RWPE2 (cell line): ENCODE results near the gene UGT3A1.
"Not testable (repeated sequence)": the region's sequence is repeated elsewhere in the genome, so short reads cannot be mapped to it uniquely, and the experiment has no call there.

Experiments used
- ATAC-seq: fragments of 200-7000 bp; cut with Tn5 transposase; 3 replicates; pipeline ENCODE4 v1.9.1; 2021; ENCODE audit warnings: low read depth
- DNase-seq: peaks from one replicate; pipeline ENCODE4 v3.0.0-alpha.2; 2020; ENCODE audit warnings: low spot score
- H3K27ac ChIP-seq: fragments of 450-650 bp; 2 replicates; pipeline ENCODE4 v1.5.1; 2017; ENCODE audit warnings: mild to moderate bottlenecking; ENCODE audit not compliant: poor library complexity, severe bottlenecking
- H3K27me3 ChIP-seq: fragments of 250-450 bp; sonication (Bioruptor Pico); 2 replicates; pipeline ENCODE4 v1.5.1; 2021; ENCODE audit warnings: mild to moderate bottlenecking, moderate library complexity; ENCODE audit not compliant: insufficient read depth, poor library complexity, severe bottlenecking
- H3K36me3 ChIP-seq: fragments of 250-450 bp; sonication (Bioruptor Pico); 2 replicates; pipeline ENCODE4 v1.5.1; 2020; ENCODE audit warnings: low read depth, mild to moderate bottlenecking, moderate library complexity
- H3K4me1 ChIP-seq: fragments of 250-450 bp; sonication (Bioruptor Pico); 2 replicates; pipeline ENCODE4 v1.5.1; 2021; ENCODE audit warnings: mild to moderate bottlenecking, moderate library complexity; ENCODE audit not compliant: insufficient read depth, poor library complexity, severe bottlenecking
- H3K4me3 ChIP-seq: fragments of 250-450 bp; sonication (Bioruptor Pico); 2 replicates; pipeline ENCODE4 v1.5.1; 2021; ENCODE audit warnings: mild to moderate bottlenecking, moderate library complexity; ENCODE audit not compliant: severe bottlenecking
- H3K9me3 ChIP-seq: fragments of 250-450 bp; sonication (Bioruptor Pico); 2 replicates; pipeline ENCODE4 v1.5.1; 2021; ENCODE audit warnings: mild to moderate bottlenecking, moderate library complexity; ENCODE audit not compliant: severe bottlenecking
- TF ChIP-seq, protein P1 (sequence below): fragments of 450-650 bp; IDR thresholded peaks from one replicate; pipeline ENCODE4 v1.5.1; 2017; ENCODE audit warnings: mild to moderate bottlenecking, moderate library complexity; ENCODE audit not compliant: poor library complexity, severe bottlenecking

Gene UGT3A1

DNA sequence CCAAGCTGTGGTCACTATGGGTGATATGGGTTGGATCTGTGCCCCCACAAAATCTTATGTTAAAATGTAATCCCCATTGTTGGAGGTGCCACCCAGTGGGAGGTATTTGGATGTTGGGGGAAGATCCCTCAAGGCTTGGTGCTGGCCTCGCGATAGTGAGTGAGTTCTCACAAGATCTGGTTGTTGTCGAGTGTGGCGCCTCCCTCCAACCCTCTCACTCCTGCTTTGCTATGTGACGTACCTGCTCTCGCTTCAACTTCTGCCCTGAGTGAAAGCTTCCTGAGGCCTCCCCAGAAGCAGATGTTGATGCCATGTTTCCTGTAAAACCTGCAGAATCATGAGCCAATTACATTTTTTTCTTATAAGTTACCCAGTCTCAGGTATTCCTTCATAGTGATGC is 40.0 kb upstream of the UGT3A1 start:
- no peaks in the 10 kb centered on the region for H3K36me3 ChIP-seq
- no peak overlapping the region for H3K4me3 ChIP-seq
- ATAC-seq (no peak), DNase-seq (no peak)
- TF ChIP-seq, protein P1, sequence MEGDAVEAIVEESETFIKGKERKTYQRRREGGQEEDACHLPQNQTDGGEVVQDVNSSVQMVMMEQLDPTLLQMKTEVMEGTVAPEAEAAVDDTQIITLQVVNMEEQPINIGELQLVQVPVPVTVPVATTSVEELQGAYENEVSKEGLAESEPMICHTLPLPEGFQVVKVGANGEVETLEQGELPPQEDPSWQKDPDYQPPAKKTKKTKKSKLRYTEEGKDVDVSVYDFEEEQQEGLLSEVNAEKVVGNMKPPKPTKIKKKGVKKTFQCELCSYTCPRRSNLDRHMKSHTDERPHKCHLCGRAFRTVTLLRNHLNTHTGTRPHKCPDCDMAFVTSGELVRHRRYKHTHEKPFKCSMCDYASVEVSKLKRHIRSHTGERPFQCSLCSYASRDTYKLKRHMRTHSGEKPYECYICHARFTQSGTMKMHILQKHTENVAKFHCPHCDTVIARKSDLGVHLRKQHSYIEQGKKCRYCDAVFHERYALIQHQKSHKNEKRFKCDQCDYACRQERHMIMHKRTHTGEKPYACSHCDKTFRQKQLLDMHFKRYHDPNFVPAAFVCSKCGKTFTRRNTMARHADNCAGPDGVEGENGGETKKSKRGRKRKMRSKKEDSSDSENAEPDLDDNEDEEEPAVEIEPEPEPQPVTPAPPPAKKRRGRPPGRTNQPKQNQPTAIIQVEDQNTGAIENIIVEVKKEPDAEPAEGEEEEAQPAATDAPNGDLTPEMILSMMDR, result no peak
- H3K4me1 ChIP-seq, result no peaks in the 10 kb centered on the region
- H3K27ac ChIP-seq, result no peak overlapping the region
- H3K9me3 ChIP-seq, result peaks cover 2% of the 10 kb centered on the region
- no peaks in the 10 kb centered on the region for H3K27me3 ChIP-seq

DNA sequence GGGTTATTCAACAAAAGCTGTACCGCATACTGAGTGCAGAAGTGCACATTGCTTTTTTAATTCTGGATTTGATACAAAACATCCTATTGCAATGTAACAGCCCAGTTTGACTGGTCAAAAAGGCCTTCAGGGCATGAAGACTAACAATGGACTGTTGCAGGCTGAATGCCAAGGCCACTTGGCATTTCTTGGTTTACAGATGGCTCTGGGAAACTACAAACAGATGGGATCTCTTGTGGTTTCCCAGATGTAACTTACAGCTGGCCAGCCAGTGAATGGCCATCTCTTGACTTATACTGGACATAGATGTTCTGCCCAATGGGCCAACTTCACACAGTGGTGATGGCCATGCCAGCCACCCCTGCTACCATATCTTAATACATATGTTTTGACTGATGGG is 38.7 kb upstream of the UGT3A1 start:
- no peak for ATAC-seq
- Histone ChIP-seq H3K36me3 (no peaks in the 10 kb centered on the region), H3K9me3 (no peaks in the 10 kb centered on the region), H3K27ac (no peak overlapping the region), H3K4me3 (no peak overlapping the region), H3K4me1 (no peaks in the 10 kb centered on the region), H3K27me3 (peaks cover 1% of the 10 kb centered on the region)
- DNase-seq, result no peak
- TF ChIP-seq, protein P1, result no peak

DNA sequence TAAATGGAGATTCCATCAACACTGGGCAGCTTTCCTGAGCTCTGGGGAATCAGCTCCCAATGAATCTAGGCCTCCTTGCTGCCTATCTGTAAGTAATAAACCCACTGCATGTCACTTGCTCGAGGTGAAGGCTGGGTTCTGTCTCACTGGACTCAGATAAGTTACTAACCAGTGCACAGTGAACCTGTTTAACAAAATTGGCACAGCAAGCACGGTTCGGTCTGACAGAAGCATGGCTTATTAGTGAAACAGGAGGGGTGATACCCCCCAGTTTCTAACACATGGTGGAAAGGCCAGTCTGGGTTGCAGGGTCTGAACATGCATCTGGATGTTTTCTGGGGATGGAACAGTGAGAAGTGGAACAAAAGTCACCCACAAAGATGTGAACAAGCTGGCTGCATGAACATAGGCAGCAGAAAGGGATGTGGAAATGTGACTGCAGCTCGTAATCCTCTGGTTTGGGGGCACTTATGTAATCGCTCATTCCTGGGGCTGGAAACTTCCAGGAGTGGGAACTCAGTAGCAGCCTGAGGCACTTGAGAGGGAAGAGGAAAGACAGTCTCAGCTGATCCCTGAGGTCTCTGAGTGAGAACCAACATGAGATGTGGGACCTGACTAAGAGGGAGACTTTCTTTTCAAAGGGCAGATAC is 37.8 kb upstream of the UGT3A1 start:
- TF ChIP-seq, protein P1, result no peak
- no peaks in the 10 kb centered on the region for H3K4me1 ChIP-seq
- H3K9me3 ChIP-seq, result no peaks in the 10 kb centered on the region
- H3K4me3 ChIP-seq, result no peak overlapping the region
- H3K36me3 ChIP-seq, result no peaks in the 10 kb centered on the region
- ATAC-seq (no peak), DNase-seq (no peak)
- no peak overlapping the region for H3K27ac ChIP-seq
- H3K27me3 ChIP-seq, result peaks cover 11% of the 10 kb centered on the region

DNA sequence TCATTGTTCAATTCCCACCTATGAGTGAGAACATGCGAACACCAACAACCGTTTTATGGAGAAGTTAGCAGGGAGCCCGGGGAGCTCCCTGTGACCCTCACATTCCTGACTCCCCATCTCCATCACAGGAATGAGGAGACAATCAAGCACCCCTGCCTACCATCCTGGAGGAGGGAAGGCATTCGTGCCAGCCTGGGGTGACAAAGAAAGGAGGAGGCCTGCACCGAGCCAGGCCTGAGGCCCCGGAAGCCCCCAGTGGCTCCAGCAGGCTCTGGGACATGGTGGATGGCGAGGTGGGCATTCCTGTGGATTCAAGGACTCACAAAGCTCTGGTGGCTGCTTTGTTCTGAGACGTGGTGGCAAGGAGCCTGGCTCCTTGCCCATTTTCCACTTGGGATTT is 36.5 kb upstream of the UGT3A1 start:
- Histone ChIP-seq H3K9me3 (no peaks in the 10 kb centered on the region), H3K27me3 (peaks cover 23% of the 10 kb centered on the region), H3K36me3 (no peaks in the 10 kb centered on the region), H3K4me1 (no peaks in the 10 kb centered on the region), H3K4me3 (no peak overlapping the region), H3K27ac (no peak overlapping the region)
- ATAC-seq (no peak), DNase-seq (no peak)
- TF ChIP-seq, protein P1, result no peak

DNA sequence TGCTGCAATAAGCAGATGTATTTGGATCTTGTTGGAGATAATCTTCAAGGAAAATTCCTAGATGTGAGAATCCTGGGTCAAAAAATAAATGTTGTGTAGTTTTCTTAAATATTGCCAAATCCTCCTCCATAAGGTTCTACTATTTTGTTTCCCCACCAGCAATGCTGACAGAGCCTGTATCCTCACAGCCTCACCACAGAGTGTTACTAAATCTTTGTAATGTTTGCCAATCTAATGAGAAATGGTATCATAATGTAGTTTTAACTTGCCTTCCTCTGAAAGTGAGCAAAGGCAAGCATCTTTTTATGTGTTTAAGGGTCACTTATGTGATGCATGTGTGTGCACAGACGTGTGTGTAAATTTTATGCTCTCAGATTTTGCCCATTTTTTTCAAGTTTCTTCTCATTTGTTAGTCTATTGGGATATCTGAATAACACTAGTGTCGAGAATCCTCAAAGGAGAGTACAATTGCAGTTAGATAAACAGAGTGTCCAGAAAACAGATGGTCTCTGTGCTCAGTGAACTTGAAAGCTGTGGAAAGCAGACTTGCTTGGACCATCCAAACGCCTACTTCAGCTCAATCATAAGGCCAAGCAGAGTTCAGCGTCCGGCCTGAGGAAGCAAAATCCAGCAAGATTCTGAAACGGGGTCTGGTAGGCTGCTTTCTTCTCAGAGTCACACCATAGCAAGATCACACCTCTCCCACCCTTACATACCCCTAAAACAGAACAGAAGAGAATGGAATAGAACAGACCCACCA is 35.7 kb upstream of the UGT3A1 start:
- TF ChIP-seq, protein P1, result no peak
- Histone ChIP-seq H3K4me1 (no peaks in the 10 kb centered on the region), H3K27me3 (peaks cover 26% of the 10 kb centered on the region), H3K27ac (no peak overlapping the region), H3K4me3 (no peak overlapping the region), H3K9me3 (no peaks in the 10 kb centered on the region), H3K36me3 (no peaks in the 10 kb centered on the region)
- DNase-seq (no peak), ATAC-seq (no peak)

DNA sequence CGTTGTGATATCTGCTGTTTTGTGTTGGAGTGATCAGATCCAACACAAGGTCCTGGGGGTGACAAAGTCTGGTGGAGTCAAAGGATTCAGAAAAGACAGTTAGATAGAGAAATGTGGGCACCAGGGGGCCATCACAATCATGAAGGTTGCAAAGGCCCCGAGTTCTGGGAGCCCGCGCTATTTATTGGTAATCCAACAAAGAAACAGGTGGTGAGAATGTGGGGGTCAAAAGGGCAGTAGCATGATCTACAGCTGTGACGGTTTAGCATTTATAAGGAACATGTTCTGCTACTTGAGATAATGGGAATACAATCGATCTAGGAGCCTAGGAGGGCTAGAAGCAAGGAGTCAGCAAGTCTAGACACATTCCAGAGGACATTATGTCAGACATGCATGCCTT is 31.1 kb upstream of the UGT3A1 start:
- H3K4me1 ChIP-seq, ATAC-seq, H3K36me3 ChIP-seq, DNase-seq, H3K9me3 ChIP-seq, H3K4me3 ChIP-seq, H3K27ac ChIP-seq: not testable (repeated sequence)
- peaks cover 30% of the 10 kb centered on the region for H3K27me3 ChIP-seq

DNA sequence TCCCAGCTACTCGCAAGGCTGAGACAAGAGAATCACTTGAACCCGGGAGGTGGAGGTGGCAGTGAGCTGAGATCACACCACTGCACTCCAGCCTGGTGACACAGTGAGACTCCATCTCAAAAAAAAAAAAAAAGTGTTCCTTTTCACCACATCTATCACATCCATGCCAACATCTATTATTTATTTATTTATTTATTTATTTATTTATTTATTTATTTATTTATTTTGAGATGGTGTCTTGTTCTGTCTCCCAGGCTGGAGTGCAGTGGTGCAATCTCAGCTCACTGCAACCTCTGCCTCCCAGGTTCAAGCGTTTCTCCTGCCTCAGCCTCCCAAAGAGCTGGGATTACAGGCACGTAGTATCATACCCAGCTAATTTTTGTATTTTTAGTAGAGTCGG is 28.4 kb upstream of the UGT3A1 start:
- H3K4me3 ChIP-seq, DNase-seq, H3K9me3 ChIP-seq, H3K36me3 ChIP-seq, H3K27ac ChIP-seq, ATAC-seq, H3K4me1 ChIP-seq: not testable (repeated sequence)
- peaks cover 26% of the 10 kb centered on the region for H3K27me3 ChIP-seq
